Measurements from ENCODE around the gene SLC2A8. TPM values are rescaled to one million over a fixed set of nuclear protein-coding genes. Genes with fewer than 3 reads are reported as not detected.

Gene SLC2A8
- total RNA-seq, 1 donor from 2014 or later: 27.5 TPM

DNA sequence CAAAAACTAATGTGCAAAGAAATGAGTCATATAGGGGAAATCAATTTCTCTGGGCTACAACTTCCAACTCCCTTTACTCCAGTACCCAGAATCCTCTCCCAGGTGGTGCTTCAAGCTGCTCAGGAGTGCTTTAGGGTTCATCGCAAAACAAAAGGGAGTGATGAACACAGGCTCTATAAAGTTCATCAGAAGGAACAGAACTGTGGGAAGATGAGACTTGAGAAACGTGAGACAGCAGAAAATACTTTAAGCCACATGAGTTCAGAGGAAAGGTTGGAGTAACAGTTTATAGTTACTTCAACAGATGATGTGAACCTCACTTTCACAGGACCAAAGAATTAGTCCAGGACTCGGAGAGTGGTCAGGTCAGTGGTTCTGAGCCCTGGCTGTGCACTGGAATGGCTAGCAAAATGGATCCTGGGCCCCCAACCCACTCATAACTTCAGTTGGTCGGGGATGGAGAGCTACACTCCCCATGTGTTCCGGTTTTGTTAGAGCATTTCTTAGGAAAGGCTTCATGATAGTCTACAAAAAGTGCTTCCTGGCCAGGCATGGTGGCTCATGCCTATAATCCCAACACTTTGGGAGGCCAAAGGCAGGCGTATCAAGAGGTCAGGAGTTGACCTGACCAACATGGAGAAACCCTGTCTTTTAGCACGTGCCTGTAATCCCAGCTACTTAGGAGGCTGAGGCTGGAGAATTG is 49.9 kb downstream of the SLC2A8 start:
- TF ChIP-seq, protein P1, sequence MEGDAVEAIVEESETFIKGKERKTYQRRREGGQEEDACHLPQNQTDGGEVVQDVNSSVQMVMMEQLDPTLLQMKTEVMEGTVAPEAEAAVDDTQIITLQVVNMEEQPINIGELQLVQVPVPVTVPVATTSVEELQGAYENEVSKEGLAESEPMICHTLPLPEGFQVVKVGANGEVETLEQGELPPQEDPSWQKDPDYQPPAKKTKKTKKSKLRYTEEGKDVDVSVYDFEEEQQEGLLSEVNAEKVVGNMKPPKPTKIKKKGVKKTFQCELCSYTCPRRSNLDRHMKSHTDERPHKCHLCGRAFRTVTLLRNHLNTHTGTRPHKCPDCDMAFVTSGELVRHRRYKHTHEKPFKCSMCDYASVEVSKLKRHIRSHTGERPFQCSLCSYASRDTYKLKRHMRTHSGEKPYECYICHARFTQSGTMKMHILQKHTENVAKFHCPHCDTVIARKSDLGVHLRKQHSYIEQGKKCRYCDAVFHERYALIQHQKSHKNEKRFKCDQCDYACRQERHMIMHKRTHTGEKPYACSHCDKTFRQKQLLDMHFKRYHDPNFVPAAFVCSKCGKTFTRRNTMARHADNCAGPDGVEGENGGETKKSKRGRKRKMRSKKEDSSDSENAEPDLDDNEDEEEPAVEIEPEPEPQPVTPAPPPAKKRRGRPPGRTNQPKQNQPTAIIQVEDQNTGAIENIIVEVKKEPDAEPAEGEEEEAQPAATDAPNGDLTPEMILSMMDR (IDR thresholded peaks at IDR 0.05; ENCODE audit: insufficient read depth, low read length, poor library complexity, severe bottlenecking): no peak
- Histone ChIP-seq H3K4me3 (ENCODE audit: low read depth, low read length) (no peak overlapping the region), H3K27me3 (ENCODE audit: control insufficient read depth, insufficient read depth, low read length) (no peaks in the 10 kb centered on the region), H3K36me3 (ENCODE audit: control insufficient read depth, insufficient read depth, low read length) (peaks cover 12% of the 10 kb centered on the region)
- no peak for DNase-seq (ENCODE audit: low read depth)

- H3K4me3 ChIP-seq (ENCODE audit: low read depth, low read length): no peak overlapping the region
- TF ChIP-seq, protein P1 (IDR thresholded peaks at IDR 0.05; ENCODE audit: insufficient read depth, low read length, poor library complexity, severe bottlenecking): no peak
- peaks cover 12% of the 10 kb centered on the region for H3K36me3 ChIP-seq (ENCODE audit: control insufficient read depth, insufficient read depth, low read length)
- H3K27me3 ChIP-seq (ENCODE audit: control insufficient read depth, insufficient read depth, low read length): no peaks in the 10 kb centered on the region
- DNase-seq (ENCODE audit: low read depth): no peak
These were observed 50.6 kb downstream of the SLC2A8 start for GRCh38 chr9:127447416-127448111.

DNA sequence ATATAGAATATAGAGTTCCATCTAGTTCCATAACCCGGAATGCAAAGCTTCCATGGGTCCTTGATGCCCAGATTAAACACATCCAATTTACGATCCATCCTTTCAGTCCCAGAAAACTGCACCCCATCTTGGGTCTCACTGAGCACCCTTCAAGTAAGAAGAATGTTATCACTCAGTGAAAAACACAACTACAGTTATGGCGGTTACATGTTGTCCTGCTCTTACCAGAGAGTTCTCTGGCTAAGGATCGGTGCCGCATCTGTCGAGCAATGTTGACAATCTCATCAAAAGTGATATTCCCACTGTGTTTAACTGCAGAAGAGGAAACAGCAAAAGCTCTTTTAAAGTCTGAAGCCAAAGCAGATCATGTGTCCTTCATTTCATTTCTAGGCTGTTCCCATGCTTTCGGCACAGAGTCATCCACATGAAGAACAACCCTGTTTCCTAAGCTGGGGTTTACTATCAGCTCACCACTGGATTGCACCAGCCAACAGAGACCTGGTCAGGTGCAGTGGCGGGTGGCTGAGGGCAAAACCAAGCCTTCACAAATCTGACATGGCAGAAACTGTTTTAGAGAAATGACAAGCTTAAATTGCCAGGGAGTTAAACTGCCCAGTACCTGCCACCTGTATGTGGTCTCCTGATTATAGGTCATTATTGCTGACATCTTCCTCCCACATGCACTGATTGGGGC is 51.3 kb downstream of the SLC2A8 start:
- Histone ChIP-seq H3K4me3 (ENCODE audit: low read depth, low read length) (peak overlapping the region; percentile 95), H3K36me3 (ENCODE audit: control insufficient read depth, insufficient read depth, low read length) (peaks cover 12% of the 10 kb centered on the region), H3K27me3 (ENCODE audit: control insufficient read depth, insufficient read depth, low read length) (no peaks in the 10 kb centered on the region)
- TF ChIP-seq, protein P1 (IDR thresholded peaks at IDR 0.05; ENCODE audit: insufficient read depth, low read length, poor library complexity, severe bottlenecking): no peak
- no peak for DNase-seq (ENCODE audit: low read depth)

GRCh38 chr9:127449332-127449966 is 52.5 kb downstream of the SLC2A8 start:
- TF ChIP-seq, protein P1 (IDR thresholded peaks at IDR 0.05; ENCODE audit: insufficient read depth, low read length, poor library complexity, severe bottlenecking): no peak
- no peak for DNase-seq (ENCODE audit: low read depth)
- peaks cover 8% of the 10 kb centered on the region for H3K36me3 ChIP-seq (ENCODE audit: control insufficient read depth, insufficient read depth, low read length)

DNA sequence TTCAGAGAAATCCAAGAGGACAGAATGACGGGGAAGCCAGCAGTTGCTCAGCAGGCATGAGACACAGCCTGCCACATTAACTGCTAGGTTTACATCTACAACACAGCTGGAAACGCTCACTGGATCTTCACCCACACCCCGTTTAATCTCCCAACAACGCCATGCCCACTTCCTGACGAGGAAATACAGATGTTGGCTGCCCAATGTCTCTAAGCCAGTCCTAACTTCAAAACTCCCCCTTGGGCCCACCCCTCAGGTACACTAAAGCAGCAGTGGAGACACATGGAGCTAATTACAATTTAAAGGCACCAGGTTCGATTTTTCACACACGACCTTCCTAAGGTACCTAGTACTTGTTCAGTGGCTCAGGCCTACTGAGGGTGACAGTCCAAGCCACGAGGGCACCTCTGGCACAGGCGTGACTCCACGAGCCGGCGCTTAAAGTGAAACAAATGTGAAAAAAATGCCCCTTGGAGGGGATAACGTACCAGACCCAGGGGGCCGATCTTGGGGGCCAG is 53.3 kb downstream of the SLC2A8 start:
- H3K27me3 ChIP-seq (ENCODE audit: control insufficient read depth, insufficient read depth, low read length): no peaks in the 10 kb centered on the region
- H3K36me3 ChIP-seq (ENCODE audit: control insufficient read depth, insufficient read depth, low read length): peaks cover 5% of the 10 kb centered on the region
- no peak for DNase-seq (ENCODE audit: low read depth)
- TF ChIP-seq, protein P1 (IDR thresholded peaks at IDR 0.05; ENCODE audit: insufficient read depth, low read length, poor library complexity, severe bottlenecking): no peak
- peak overlapping the region; percentile 95 for H3K4me3 ChIP-seq (ENCODE audit: low read depth, low read length)

More at GRCh38 chr9:127449332-127449966, 52.5 kb downstream of the SLC2A8 start:
- Histone ChIP-seq H3K4me3 (ENCODE audit: low read depth, low read length) (peak overlapping the region; percentile 95), H3K27me3 (ENCODE audit: control insufficient read depth, insufficient read depth, low read length) (no peaks in the 10 kb centered on the region)
